Fibroblast of skin of back (primary cell): Measurements from ENCODE around the gene GALE. TPM values are rescaled to one million over a fixed set of nuclear protein-coding genes. Genes with fewer than 3 reads are reported as not detected.
"Not testable (repeated sequence)": the region's sequence is repeated elsewhere in the genome, so short reads cannot be mapped to it uniquely, and the experiment has no call there.

Experiments used
- DNase-seq: peaks from one replicate; pipeline ENCODE4 v3.0.0-alpha.2; 2013
- polyA plus RNA-seq, 2 experiments: library from polyadenylated mRNA; unstranded; fragments of 120-200 nt; gene quantifications; one replicate each; pipeline ENCODE4 v1.2.1, GENCODE V29; 2013; ENCODE audit not compliant: insufficient read length in 2 of 2

GALE gene
- 30.4 TPM for polyA plus RNA-seq (2013, experiment 1 of 2; ENCODE audit: insufficient read length)
- 14.2 TPM for polyA plus RNA-seq (2013, experiment 2 of 2; ENCODE audit: insufficient read length)

DNA sequence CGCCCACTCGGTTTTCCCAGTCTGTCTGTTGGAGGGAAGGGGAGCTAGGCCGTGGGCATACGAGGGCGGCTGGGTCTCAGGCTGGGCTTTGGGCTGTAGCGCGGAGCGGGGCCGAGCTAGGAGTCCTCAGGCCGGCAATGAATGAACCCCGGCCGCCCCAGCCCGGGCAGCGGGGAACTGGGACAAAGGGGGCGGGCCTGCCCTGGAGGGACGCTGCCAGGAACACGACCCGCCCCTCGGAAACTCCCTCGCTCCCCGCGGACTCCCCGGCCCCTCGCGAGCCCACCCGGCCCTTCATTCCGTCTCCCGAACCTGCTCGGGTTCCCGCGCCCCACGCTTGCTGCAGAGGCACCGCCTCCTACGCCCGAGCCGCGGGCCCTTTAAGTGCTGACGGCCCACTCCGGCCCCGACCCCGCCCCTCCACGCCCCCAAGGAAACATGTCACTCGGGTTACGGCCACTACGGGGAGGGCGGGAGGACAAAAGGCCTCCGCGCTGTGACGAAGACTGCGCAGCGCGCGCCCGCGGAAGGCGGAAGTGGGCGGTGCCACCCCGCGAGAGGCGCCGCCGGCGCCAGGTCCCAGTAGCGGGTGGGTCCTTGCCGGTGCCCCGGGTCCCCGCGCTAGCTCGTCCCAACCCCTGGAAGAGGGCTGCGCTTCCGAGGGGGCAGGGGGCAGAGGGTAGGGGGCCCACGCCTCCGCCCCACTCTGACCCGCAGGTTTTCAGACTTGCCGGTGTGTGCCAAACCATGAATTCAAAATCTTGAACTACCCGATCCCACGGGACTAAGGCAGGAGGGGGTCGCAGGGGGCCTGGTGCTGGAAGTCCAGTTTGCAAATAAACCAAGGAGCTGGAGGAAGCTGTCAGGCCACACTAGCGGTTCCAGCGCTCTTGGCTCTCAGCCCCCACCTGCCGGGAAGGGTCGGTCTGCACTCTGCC lies at the start of gene GALE:
TSS of gene GALE (minus strand) at position 355 of the 938 bp plus-strand sequence. CDS start 1,747 bp downstream, outside the sequence.
- DNase-seq = peak; percentile 95

- DNase-seq = no peak
Measured at GRCh38 chr1:23848673-23849616, 48.4 kb upstream of the GALE start.

GRCh38 chr1:23847482-23848095 lies 47.0 kb upstream of the GALE start:
- DNase-seq = not testable (repeated sequence)

DNA sequence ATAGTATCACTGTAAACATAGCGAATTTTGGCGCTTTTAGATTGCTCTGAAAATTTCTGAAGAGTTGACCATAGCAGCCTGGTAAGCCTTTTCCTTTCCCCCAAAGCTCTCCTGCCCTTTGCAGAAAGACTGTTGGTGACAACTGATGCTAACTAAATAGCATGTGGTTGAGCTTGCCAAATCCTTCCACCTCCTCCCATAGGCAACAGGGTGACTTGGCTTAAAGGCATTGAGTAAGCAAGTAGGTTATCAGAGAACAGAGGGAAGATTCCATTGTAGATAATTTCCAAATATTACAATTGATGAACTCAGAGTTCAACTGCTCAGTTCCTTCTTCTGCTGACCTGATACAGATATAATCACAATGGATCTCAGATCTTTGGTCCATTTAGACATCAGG lies 44.6 kb upstream of the GALE start:
- no peak for DNase-seq

- DNase-seq = no peak
Measured at GRCh38 chr1:23843644-23844043, 43.1 kb upstream of the GALE start.

GRCh38 chr1:23838401-23838866 lies 37.9 kb upstream of the GALE start:
- DNase-seq = peak; percentile 55

DNA sequence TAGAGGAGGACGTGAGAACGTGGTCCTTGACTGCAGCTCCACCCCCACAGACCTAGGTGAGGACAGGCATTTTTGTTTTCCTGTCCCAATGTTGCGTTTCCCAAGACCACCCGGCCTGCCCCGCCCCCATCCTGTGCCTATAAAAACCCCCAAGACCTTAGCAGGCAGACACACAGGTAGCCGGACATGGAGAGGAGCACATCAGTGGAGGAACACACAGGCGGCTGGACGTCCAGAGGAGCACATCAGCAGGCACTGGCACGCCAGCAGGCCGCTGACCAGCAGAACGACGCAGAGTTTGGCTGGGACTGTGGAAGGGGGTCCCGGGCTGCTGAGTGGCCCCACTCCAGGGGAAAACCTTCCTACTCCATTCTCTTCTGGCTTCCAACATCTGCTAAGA lies 37.4 kb upstream of the GALE start:
- DNase-seq = no peak

DNA sequence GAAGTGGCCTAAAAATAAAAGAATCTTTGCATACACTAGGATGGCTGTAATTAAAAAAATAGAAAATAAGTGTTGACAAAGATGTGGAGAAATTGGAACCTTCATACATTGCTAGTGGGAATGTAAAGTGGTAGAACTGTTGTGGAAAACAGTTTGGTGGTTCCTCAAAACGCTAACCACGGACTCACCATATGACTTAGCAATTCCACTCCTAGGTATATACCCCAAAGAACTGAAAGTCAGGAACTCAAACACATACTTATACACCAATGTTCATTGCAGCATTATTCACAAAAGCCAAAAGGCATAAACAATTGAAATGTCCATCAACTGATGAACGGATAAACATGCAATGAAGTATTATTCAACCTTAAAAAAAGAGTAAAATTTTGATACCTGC lies 35.5 kb upstream of the GALE start:
- no peak for DNase-seq

GRCh38 chr1:23834156-23834555 lies 33.6 kb upstream of the GALE start:
- DNase-seq = not testable (repeated sequence)

GRCh38 chr1:23827717-23828116 lies 27.2 kb upstream of the GALE start:
- DNase-seq = no peak

DNA sequence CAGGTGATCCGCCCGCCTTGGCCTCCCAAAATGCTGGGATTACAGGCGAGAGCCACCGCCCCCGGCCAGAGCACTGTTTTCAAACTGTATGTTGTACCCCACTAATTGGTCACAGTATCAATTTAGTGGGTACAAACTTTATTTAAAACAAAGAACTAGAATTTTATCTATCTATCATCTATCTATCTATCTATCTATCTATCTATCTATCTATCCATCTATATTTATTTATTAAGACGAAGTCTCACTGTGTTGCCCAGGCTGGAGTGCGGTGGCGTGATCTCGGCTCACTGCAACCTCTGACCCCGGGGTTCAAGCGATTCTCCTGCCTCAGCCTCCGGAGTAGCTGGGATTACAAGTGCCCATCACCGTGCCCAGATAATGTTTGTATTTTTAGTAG lies 26.0 kb upstream of the GALE start:
- DNase-seq = not testable (repeated sequence)

GRCh38 chr1:23825762-23826522 lies 25.4 kb upstream of the GALE start:
- no peak for DNase-seq

GRCh38 chr1:23825076-23825761 lies 24.7 kb upstream of the GALE start, which contains the start of gene HMGCL:
HMGCL (minus strand) TSS chr1:23825429; CDS start chr1:23825415, 14 bp downstream.
- peak; percentile 89 for DNase-seq

- no peak for DNase-seq
Measured at GRCh38 chr1:23824711-23825075, 24.1 kb upstream of the GALE start.

DNA sequence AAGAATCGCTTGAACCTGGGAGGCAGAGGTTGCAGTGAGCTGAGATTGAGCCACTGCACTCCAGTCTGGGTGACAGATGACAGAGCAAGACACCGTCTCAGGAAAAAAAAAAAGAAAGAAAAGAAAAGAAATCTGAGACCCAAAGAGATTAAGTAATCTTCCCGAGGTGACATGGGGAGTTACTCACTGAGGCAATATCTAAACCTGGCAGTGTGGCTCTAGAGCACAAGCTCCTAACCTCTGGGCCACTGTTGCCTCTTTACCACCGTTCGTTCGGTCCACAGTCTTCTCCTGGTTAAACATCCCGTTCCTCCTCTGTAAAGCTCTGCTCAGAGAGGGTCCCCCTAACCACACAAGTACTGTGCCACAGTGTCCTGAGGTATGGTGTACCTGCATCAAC lies 23.2 kb upstream of the GALE start:
- DNase-seq = no peak

- no peak for DNase-seq
Measured at GRCh38 chr1:23817633-23818032, 17.1 kb upstream of the GALE start.

- DNase-seq = no peak
Measured at GRCh38 chr1:23816906-23817305, 16.4 kb upstream of the GALE start.

- no peak for DNase-seq
Measured at GRCh38 chr1:23816361-23816760, 15.8 kb upstream of the GALE start.

DNA sequence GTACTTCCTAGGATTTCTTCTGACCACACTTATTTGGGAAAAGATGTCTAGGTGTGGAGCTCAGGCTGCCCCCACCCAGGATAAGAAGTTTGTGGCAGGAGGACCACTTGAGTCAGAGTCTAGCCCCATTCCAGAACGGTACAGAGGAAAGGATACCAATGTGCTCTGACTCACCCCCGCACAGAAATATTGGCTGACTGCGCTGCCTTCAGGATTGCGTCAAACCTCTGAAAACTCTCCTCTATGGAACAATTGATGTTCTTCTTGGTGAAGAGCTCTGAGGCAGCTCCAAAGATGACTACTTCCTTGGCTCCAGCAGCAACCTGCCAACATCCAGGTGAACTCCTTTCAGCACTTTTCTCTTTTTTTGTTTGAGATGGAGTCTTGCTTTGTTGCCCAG lies 13.5 kb upstream of the GALE start:
- no peak for DNase-seq

DNA sequence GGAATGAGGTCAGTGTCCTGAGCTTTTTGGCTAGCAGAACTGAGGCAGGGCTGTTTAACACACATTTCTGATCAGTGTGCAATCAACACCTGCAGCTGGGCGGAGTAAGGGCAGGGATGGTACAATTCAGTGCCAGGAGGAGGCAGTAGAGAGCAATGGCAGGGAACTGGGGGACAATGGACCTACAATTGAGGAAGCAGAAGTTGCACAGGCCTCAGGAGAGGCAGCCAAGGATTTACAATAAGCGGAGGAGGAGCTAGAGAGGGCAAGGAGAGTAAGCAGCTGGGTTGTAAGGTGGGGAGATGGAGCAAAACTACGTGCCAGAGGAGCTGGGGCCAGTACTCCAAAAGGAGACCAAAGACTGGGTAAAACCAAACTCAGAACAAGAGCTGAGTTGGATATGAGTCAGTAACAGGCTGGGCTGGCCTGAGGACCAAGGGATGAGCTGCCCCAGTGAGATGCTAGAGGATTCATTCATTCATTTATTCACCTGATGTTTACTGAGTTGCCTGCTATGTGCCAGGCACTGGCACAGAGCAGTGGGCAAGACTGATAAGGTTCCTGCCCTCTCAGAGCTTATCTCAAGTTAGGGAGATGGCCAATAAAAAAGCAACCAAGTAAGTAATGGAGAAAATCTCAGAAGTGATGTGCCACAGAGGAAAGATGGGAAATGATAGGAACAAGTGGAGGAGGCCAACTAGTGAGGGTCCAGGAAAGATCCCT lies 10.4 kb upstream of the GALE start:
- DNase-seq = no peak
